K562 (cell line): ENCODE results near the gene WDR62. TPM values are rescaled to one million over a fixed set of nuclear protein-coding genes. Genes with fewer than 3 reads are reported as not detected.
A peak's percentile ranks its signal among the peaks of the same experiment; 100 is the strongest.

Source experiments
- CSDE1 ChIP-seq, 2 experiments: fragments of 450-650 bp; IDR thresholded peaks; 2 replicates each; pipeline ENCODE4 v1.6.1; 2016; ENCODE audit warnings: mild to moderate bottlenecking in 1 of 2
- ESRRB ChIP-seq: fragments of 250-450 bp; sonication (Bioruptor Pico); IDR thresholded peaks from 2 replicates; pipeline ENCODE4 v1.5.0; 2020; ENCODE audit warnings: mild to moderate bottlenecking, moderate library complexity, borderline replicate concordance
- HDAC6 ChIP-seq: IDR thresholded peaks from 2 replicates; pipeline ENCODE4 v1.6.1; 2012; ENCODE audit warnings: low read depth, mild to moderate bottlenecking, control low read depth, inconsistent platforms, low read length, moderate library complexity
- HDGF ChIP-seq: fragments of 450-650 bp; IDR thresholded peaks from 2 replicates; pipeline ENCODE4 v1.6.1; 2016
- HMG20A ChIP-seq: fragments of 450-650 bp; formaldehyde crosslinking; conservative IDR thresholded peaks from 2 replicates; pipeline ENCODE4 v1.4.0; 2020; ENCODE audit warnings: mild to moderate bottlenecking, mixed read lengths
- HOXB6 ChIP-seq: fragments of 250-450 bp; sonication (Bioruptor Pico); IDR thresholded peaks from 2 replicates; pipeline ENCODE4 v1.5.1; 2022; ENCODE audit warnings: mild to moderate bottlenecking, borderline replicate concordance
- MAFG ChIP-seq: fragments of 450-650 bp; conservative IDR thresholded peaks from 2 replicates; pipeline ENCODE4 v1.6.1; 2016; ENCODE audit warnings: missing genetic modification characterization, missing compliant biosample characterization
- NR4A1 ChIP-seq, 2 experiments: fragments of 250-450 bp in 1 of 2; fragments of 450-650 bp in 1 of 2; sonication (Bioruptor Pico) in 1 of 2; IDR thresholded peaks; 2 replicates each; pipeline versions ENCODE4 v1.4.0 to v1.6.1; 2016 to 2020; ENCODE audit warnings: mild to moderate bottlenecking in 2 of 2, missing compliant biosample characterization in 1 of 2, missing genetic modification characterization in 1 of 2, moderate library complexity in 1 of 2
- PBX2 ChIP-seq, 2 experiments: IDR thresholded peaks in 1 of 2; conservative IDR thresholded peaks in 1 of 2; 2 replicates each; pipeline ENCODE4 v1.6.1; 2016; ENCODE audit warnings: low read depth in 2 of 2, mild to moderate bottlenecking in 1 of 2, missing compliant biosample characterization in 1 of 2, missing genetic modification characterization in 1 of 2, moderate library complexity in 1 of 2
- PREB ChIP-seq: sonication (generic); formaldehyde crosslinking; IDR thresholded peaks from 2 replicates; pipeline ENCODE4 v1.8.1; 2023; ENCODE audit warnings: mild to moderate bottlenecking, missing genetic modification reagents
- SMAD3 ChIP-seq: fragments of 450-650 bp; formaldehyde crosslinking; conservative IDR thresholded peaks from 2 replicates; pipeline ENCODE4 v1.4.0; 2020; ENCODE audit warnings: mild to moderate bottlenecking
- SOX6 ChIP-seq: fragments of 450-650 bp; IDR thresholded peaks from 2 replicates; pipeline ENCODE4 v1.6.1; 2014; ENCODE audit warnings: mild to moderate bottlenecking
- TBL1XR1 ChIP-seq, 2 experiments: IDR thresholded peaks; 2 replicates each; pipeline ENCODE4 v1.6.1; 2012; ENCODE audit warnings: improper control_type of control experiment in 2 of 2, low read length in 2 of 2, mild to moderate bottlenecking in 1 of 2
- TCF7 ChIP-seq: sonication (generic); IDR thresholded peaks from 2 replicates; pipeline ENCODE4 v1.6.1; 2016; ENCODE audit warnings: antibody characterized with exemption, borderline replicate concordance
- U2AF2 ChIP-seq: fragments of 200-400 bp; formaldehyde crosslinking; optimal IDR thresholded peaks from 2 replicates; pipeline ENCODE3; 2017; ENCODE audit warnings: low read depth, mild to moderate bottlenecking, low read length
- WHSC1 ChIP-seq: IDR thresholded peaks from one replicate; pipeline ENCODE4 v1.6.1; 2012; ENCODE audit warnings: low read length, control low read depth, inconsistent platforms
- YY1 ChIP-seq, 3 experiments: IDR thresholded peaks; 2 replicates each; pipeline ENCODE4 v1.6.1; 2011; ENCODE audit warnings: low read length in 2 of 3, mild to moderate bottlenecking in 2 of 3, moderate library complexity in 2 of 3, borderline replicate concordance in 1 of 3, control low read depth in 1 of 3, low read depth in 1 of 3; ENCODE audit not compliant: insufficient read depth in 3 of 3, insufficient replicate concordance in 2 of 3, control insufficient read depth in 1 of 3, insufficient read length in 1 of 3; ENCODE audit errors: extremely low read depth in 1 of 3
- ZBTB8A ChIP-seq: fragments of 450-650 bp; IDR thresholded peaks from 2 replicates; pipeline ENCODE4 v1.6.1; 2018; ENCODE audit warnings: mild to moderate bottlenecking, moderate library complexity; ENCODE audit not compliant: partially characterized antibody
- ZNF24 ChIP-seq: fragments of 450-650 bp; IDR thresholded peaks from 2 replicates; pipeline ENCODE4 v1.6.1; 2016
- ZNF324 ChIP-seq: fragments of 250-450 bp; sonication (Bioruptor Pico); IDR thresholded peaks from 2 replicates; pipeline ENCODE4 v1.4.0; 2020; ENCODE audit warnings: mild to moderate bottlenecking
- ZNF41 ChIP-seq: fragments of 250-450 bp; sonication (Bioruptor Pico); conservative IDR thresholded peaks from 2 replicates; pipeline ENCODE4 v1.4.0; 2020; ENCODE audit warnings: mild to moderate bottlenecking
- ZNF57 ChIP-seq: fragments of 450-650 bp; formaldehyde crosslinking; IDR thresholded peaks from 2 replicates; pipeline ENCODE4 v1.4.0; 2020; ENCODE audit warnings: mild to moderate bottlenecking, moderate library complexity
- ZNF780A ChIP-seq: fragments of 250-450 bp; sonication (Bioruptor Pico); IDR thresholded peaks from 2 replicates; pipeline ENCODE4 v1.5.0; 2021; ENCODE audit warnings: mild to moderate bottlenecking
- polyA plus RNA-seq, 8 experiments: library from polyadenylated mRNA; depleted of rRNA in 4 of 8; stranded (reverse) in 5 of 8; unstranded in 3 of 8; fragments of >200 nt; fragmentation: Nextera tagmentation in 2 of 8; fragmentation: Illumina TruSeq in 1 of 8; extraction: Ambion mirVana in 2 of 8; extraction: Trizol in 1 of 8; gene quantifications; 2 replicates each; pipeline versions ENCODE4 v1.2.1 to v1.2.3, GENCODE V29; 2011 to 2014; ENCODE audit warnings: inconsistent platforms in 1 of 8, missing spikeins in 1 of 8
- total RNA-seq, 7 experiments: library from RNA; depleted of rRNA in 6 of 7; stranded (reverse); fragments of >200 nt in 6 of 7; fragmentation: Illumina TruSeq in 2 of 7; extraction: Trizol in 2 of 7; gene quantifications; 2 replicates each; pipeline versions ENCODE4 v1.2.1 to v1.2.3, GENCODE V29; 2011 to 2021; ENCODE audit warnings: low replicate concordance in 1 of 7
- TF ChIP-seq, protein P1 (sequence below): fragments of 250-450 bp; sonication (Bioruptor Pico); IDR thresholded peaks from 2 replicates; pipeline ENCODE4 v1.4.0; 2020; ENCODE audit warnings: mild to moderate bottlenecking

WDR62 gene
- total and polyA plus RNA-seq, 9 of the 15 experiments (the other 6 are each of a cell fraction or from before 2014, with no cell fraction given), result 0.35 to 32.8 (median 14.4) TPM

DNA sequence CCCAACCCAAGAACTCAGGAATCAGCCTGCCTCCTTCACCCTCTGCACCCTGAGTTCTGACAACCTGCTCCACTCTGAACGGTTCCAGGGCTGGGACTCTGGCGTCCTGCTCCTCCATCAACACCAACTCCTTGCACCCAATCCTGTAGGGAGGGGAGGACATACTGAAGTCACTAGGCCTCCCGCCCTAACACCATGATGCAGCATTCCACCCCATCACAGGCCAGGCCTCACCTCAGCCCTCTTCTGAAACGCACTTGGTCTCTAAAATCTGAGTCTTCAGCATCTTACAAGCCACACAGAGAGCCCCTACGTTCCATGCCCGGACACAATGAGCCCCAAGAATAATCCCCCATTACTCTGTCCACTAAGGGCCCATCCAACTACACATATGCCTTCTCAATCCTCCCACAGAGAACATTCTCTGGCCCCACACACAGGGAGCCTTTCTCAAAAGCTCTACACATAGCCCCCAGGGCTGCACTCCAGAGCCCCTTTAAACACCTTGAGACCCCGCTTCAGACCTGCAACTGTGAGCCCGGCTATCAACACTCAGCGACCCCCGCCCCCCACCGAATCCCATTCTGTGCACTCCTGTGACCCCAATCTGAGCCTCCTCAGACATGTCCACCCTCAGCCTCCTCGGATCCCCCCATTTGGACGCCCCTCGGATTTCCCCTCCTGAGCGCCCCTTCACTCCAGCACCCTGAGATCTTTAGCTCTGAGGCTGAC is 41.3 kb upstream of the WDR62 start (continued):
- TF ChIP-seq YY1 (IDR thresholded peaks at IDR 0.05; ENCODE audit: borderline replicate concordance in 1 of 3, control insufficient read depth in 1 of 3, extremely low read depth in 1 of 3, insufficient read depth in 3 of 3, insufficient read length in 1 of 3, insufficient replicate concordance in 2 of 3, low read depth in 1 of 3, low read length in 2 of 3), result peak in 1 of 3 experiments; percentile 17
- TF ChIP-seq MAFG, result peak; percentile 32; the same call in 1 of the 2 replicates
- TF ChIP-seq PBX2 (CRISPR knock-in tag; IDR thresholded peaks at IDR 0.05; ENCODE audit: low read depth), result no peak
- no peak for TF ChIP-seq PBX2 (tag; conservative IDR thresholded peaks at IDR 0.05; ENCODE audit: low read depth)
- TF ChIP-seq ZNF41, result no peak
- TF ChIP-seq U2AF2, result no peak
- no peak for TF ChIP-seq TCF7
- no peak for TF ChIP-seq CSDE1 (IDR thresholded peaks at IDR 0.05)
- TF ChIP-seq PREB (CRISPR knock-in tag), result no peak
- no peak for TF ChIP-seq SOX6
- TF ChIP-seq, protein P1, sequence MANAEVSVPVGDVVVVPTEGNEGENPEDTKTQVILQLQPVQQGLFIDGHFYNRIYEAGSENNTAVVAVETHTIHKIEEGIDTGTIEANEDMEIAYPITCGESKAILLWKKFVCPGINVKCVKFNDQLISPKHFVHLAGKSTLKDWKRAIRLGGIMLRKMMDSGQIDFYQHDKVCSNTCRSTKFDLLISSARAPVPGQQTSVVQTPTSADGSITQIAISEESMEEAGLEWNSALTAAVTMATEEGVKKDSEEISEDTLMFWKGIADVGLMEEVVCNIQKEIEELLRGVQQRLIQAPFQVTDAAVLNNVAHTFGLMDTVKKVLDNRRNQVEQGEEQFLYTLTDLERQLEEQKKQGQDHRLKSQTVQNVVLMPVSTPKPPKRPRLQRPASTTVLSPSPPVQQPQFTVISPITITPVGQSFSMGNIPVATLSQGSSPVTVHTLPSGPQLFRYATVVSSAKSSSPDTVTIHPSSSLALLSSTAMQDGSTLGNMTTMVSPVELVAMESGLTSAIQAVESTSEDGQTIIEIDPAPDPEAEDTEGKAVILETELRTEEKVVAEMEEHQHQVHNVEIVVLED (CRISPR knock-in tag), result no peak
- TF ChIP-seq NR4A1 (CRISPR knock-in tag; IDR thresholded peaks at IDR 0.05), result no peak
- no peak for TF ChIP-seq NR4A1 (tag; IDR thresholded peaks at IDR 0.05)
- TF ChIP-seq HMG20A (CRISPR knock-in tag), result no peak
- no peak for TF ChIP-seq ESRRB (CRISPR knock-in tag)
- TF ChIP-seq WHSC1, result no peak
- no peak for TF ChIP-seq SMAD3 (CRISPR knock-in tag)
- no peak for TF ChIP-seq ZBTB8A
- TF ChIP-seq ZNF780A, result no peak
- no peak for TF ChIP-seq TBL1XR1 (IDR thresholded peaks at IDR 0.05; ENCODE audit: low read length in 2 of 2)
- TF ChIP-seq ZNF24, result no peak
- TF ChIP-seq ZNF57 (CRISPR knock-in tag), result no peak
- no peak for TF ChIP-seq HDGF
- no peak for TF ChIP-seq ZNF324 (CRISPR knock-in tag)
- no peak for TF ChIP-seq HDAC6
- no peak for TF ChIP-seq HOXB6 (CRISPR knock-in tag)
